RPMI7951 (cell line): Measurements from ENCODE around the gene PGGHG. TPM values are rescaled to one million over a fixed set of nuclear protein-coding genes. Genes with fewer than 3 reads are reported as not detected.
"Not testable (repeated sequence)": the region's sequence is repeated elsewhere in the genome, so short reads cannot be mapped to it uniquely, and the experiment has no call there.

ENCODE experiments used
- DNase-seq: peaks from one replicate; pipeline ENCODE4 v3.0.0-alpha.2; 2012; ENCODE audit warnings: low read depth
- total RNA-seq: library from RNA; depleted of rRNA; stranded (reverse); fragments of >200 nt; shearing (Covaris generic); gene quantifications from 2 replicates; pipeline ENCODE4 v1.2.3, GENCODE V29; 2014

The PGGHG gene
- total RNA-seq, 1 experiment from 2014 or later: 1.6 TPM

GRCh38 chr11:285021-285893 is 3.7 kb upstream of the PGGHG start:
- no peak for DNase-seq

GRCh38 chr11:285894-286220 is 3.1 kb upstream of the PGGHG start:
- DNase-seq: no peak

DNA sequence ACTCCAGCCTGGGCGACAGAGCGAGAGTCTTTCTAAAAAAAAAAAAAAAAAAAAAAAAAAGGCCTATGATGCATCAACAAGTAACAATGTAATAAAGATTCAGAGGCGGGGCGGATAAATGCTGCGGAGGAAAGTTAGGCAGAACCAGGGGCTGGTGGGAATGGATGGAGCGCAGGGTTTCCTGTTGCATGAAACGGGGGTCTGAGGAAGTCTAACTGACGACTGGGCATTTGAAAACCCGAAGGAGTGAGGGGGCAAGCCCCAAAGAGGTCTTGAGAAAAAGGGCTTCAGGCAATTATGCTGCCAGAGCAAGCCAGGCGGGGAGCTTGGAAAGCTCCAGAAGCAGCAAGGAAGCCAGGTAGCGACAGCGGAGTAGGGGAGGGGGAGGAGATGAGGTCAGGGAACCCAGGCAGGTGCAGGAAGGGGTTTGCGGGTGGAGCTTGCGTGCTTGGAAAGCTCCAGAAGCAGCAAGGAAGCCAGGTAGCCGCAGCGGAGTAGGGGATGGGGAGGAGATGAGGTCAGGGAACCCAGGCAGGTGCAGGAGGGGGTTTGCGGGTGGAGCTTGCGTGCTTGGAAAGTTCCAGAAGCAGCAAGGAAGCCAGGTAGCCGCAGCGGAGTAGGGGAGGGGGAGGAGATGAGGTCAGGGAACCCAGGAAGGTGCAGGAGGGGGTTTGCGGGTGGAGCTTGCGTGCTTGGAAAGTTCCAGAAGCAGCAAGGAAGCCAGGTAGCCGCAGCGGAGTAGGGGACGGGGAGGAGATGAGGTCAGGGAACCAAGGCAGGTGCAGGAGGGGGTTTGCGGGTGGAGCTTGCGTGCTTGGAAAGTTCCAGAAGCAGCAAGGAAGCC is 1.7 kb upstream of the PGGHG start:
- not testable (repeated sequence) for DNase-seq

DNA sequence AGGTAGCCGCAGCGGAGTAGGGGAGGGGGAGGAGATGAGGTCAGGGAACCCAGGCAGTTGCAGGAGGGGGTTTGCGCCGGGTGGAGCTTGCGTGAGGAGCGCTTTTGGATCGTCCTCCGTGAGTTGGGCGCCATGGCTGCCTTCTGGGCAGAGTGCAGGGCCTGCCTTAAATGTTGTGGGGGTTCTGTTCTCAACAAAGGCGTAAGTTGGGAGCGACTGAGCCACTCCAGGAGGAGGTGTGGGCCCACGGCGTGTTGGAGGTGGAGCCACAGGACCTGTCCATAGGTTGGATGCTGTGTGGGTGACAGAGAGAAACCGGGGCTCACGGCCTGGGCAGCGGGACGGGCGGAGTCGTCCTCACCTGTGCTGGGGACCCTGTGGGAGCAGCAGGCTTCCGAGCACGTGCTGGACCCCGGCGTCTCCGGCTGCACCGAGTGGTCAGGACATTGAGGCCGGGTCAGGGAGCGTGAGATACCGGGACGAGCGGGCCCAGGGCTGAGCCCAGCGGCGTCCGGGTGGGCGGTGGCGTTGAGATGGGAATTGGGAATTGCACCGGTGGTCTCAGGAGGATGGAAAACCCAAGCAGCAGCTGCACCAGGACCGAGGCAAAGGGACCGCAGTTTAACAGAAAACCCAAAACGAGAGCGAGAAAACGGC is 977 bp upstream of the PGGHG start:
- DNase-seq: no peak

DNA sequence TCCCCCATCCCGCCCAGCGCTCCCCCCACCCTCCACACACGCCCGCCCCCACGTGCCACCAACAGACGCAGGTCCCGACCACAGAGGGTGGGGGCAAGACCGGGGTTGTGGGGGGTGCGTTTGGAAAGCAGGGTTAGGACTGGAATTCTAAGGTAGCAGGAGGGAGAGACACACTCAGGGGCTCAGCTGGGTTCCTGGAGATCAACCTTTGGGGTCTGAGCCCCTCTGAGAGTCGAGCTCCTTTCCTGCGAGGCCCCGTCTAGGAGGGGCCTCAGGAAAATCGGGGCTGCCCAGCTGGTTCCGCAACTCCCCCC is 429 bp downstream of the PGGHG start:
- DNase-seq: no peak

GRCh38 chr11:289712-290620 is 1.0 kb downstream of the PGGHG start:
- DNase-seq: no peak

GRCh38 chr11:290621-291231 is 1.8 kb downstream of the PGGHG start:
- no peak for DNase-seq

DNA sequence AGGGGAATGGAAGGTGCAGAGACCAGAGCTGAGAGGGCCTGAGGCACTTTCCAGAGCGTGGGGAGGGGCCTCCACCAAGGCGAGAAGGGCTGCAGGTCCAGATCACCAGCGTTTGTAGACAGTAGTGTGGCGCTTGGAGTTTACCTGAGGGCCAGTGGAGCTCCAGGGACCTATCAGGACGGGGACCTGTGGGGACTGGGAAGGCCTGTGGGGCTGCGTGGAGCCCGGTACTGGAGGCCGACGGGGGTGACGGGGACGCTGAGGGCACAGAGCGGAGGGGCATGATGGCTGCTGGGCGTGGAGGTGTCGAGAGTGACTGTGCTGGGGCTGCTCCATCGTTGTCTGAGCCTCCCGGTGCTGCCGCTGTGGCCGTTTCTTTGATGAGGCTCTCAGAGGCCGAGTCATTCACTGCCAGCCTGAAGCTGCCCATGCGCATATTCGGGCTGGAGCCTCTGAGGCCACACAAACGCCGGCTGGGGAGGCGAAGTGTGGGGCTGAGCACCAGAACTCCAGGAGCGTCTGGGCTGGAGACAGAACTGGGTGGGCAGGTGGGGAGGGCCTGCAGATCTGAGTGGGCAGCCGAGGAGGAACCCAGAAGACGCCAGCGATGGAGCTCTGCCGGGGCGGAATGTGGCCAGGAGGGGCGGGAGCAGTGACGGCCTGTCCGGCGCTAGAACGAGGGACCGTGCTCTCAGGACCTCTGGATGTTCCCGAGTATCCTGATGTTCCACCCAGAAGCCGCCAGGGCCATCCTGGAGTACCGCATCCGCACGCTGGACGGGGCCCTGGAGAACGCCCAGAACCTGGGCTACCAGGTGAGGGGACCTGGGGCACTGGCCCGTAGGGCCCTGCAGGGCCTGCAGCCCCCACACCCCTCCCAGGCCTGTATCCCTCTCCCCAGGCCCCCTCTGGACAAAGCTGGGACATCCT is 2.6 kb downstream of the PGGHG start:
- no peak for DNase-seq

DNA sequence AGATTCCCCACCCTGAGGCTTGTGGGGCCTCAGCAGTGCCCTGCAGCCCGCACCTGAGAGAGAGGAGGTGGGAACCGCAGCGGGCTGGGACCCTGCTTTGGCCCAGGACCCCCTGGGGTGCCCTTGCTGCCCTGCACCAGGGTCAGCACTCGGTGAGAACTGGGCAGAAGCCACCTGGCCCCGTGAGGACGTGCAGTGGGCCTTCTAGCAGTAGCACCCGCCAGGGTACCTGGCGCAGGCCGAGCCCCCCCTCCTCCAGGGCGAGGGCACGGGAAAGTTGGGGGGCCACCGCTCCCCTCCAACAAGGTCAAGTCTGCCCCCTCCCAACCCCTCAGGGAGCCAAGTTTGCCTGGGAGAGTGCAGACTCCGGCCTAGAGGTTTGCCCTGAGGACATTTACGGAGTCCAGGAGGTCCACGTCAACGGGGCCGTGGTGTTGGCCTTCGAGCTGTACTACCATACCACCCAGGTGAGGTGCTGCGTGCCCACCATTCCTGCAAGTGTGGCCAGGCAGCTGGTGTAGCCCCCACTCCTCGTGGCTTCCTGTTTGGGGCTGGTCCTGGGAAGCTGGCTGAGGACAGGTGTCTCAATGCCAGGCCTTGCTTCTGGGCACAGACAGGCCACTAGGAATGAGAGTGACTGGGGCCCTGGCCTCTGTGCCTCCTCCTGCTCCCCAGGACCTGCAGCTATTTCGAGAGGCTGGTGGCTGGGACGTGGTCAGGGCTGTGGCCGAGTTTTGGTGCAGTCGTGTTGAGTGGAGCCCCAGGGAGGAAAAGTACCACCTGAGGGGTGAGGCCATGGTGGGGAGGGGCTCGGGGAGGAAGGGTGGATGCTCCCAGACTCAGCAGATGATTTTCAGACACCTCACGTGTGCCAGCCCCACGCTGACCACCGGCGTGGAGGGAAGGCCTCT is 3.5 kb downstream of the PGGHG start:
- DNase-seq: no peak

DNA sequence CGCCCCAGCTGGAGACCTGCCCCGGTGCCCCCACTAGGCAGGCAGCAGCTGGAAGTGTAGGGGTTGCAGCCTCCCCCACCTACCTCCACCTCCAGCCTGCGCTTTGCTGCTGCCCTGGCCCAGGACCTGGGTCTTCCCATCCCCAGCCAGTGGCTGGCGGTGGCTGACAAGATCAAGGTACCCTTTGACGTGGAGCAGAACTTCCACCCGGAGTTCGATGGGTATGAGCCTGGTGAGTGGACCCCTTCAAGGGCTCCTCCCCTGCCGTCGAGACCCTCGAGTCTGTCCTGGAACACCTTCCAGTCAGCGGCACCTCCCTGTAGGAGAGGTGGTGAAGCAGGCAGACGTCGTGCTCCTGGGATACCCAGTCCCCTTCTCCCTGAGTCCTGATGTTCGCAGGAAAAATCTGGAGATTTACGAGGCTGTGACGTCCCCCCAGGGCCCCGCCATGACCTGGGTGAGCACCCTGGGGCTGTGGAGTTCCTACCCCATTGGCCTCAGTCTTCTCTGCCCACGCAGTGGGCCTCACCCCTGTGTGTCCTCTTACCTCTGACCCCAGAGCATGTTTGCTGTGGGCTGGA is 4.4 kb downstream of the PGGHG start:
- no peak for DNase-seq

GRCh38 chr11:293852-294661 is 5.1 kb downstream of the PGGHG start:
- DNase-seq: no peak

DNA sequence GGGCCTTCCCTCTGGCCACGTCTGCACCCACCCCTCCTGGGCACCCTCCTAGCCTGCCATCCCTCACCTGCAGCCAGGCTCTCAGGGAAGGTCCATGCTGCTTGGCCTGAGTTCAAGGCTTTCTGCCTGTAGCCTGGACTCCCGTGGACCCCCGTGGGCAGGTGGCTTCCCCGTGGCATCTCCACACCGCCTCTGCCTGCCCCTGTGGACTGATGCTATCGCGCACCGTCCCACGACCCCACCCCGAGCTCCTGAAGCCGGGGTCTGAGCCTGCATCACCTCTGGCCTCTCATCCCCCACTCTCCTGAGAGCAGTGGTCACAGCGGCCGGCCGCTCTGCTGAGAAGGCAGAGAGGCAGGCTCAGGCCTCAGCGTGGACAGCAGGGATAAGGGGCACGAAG is 5.9 kb downstream of the PGGHG start:
- no peak for DNase-seq

GRCh38 chr11:295351-296170 is 6.6 kb downstream of the PGGHG start:
- no peak for DNase-seq

- no peak for DNase-seq
These were observed 7.5 kb downstream of the PGGHG start for GRCh38 chr11:296171-297050.

DNA sequence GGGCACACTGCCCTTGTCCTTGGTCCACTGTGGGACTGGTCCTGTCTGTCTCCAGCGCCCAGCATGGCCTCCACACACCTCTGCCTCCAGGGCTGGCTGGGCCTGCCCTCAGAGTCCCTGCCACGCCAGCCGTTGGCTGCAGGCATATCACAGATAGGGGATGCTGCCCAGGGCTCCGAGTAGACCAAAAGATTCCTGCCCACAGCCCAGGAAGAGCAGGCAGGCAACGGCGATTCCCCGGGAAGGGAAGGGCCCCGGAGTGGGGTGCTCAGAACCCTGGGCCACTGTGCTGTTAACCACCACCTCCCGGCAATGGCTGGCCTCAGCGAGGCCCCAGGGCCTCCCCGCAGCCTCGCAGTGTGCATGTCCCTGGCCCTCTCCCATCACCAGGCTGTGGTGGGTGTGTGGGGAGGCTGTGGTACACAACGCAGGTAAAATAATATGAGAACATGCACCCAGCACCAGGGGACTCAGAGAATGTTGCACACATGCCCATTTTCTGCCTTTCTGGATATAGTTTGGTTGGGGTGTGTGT is 8.2 kb downstream of the PGGHG start:
- DNase-seq: no peak
